ENCODE results near the gene NRXN2. TPM values are rescaled to one million over a fixed set of nuclear protein-coding genes. Genes with fewer than 3 reads are reported as not detected.
"Not testable (repeated sequence)": the region's sequence is repeated elsewhere in the genome, so short reads cannot be mapped to it uniquely, and the experiment has no call there.

Gene NRXN2
- total RNA-seq, 2 experiments from 2014 or later: 0.18 to 0.39 TPM

- H3K27ac Mint-ChIP-seq: no peak overlapping the region
- POLR2A ChIA-PET: no interaction called here
- no peaks in the 10 kb centered on the region for H3K9me3 Mint-ChIP-seq (ENCODE audit: low read depth)
- no peaks in the 10 kb centered on the region for H3K36me3 Mint-ChIP-seq (ENCODE audit: low read depth)
- CTCF ChIA-PET: interaction anchor here (0.6 kb wide), 1 partner anchor 25 kb away, joined by 4 read pairs; no protein-coding TSS in a partner anchor
- H3K27me3 Mint-ChIP-seq: no peaks in the 10 kb centered on the region
- H3K4me3 Mint-ChIP-seq: no peak overlapping the region
- intact Hi-C loops (cut with DNase I, micrococcal nuclease): no loop called here
- H3K4me1 Mint-ChIP-seq: no peaks in the 10 kb centered on the region
- DNase-seq (no peak), ATAC-seq (no peak)
These were observed 118.3 kb downstream of the NRXN2 start for GRCh38 chr11:64604458-64605243.

DNA sequence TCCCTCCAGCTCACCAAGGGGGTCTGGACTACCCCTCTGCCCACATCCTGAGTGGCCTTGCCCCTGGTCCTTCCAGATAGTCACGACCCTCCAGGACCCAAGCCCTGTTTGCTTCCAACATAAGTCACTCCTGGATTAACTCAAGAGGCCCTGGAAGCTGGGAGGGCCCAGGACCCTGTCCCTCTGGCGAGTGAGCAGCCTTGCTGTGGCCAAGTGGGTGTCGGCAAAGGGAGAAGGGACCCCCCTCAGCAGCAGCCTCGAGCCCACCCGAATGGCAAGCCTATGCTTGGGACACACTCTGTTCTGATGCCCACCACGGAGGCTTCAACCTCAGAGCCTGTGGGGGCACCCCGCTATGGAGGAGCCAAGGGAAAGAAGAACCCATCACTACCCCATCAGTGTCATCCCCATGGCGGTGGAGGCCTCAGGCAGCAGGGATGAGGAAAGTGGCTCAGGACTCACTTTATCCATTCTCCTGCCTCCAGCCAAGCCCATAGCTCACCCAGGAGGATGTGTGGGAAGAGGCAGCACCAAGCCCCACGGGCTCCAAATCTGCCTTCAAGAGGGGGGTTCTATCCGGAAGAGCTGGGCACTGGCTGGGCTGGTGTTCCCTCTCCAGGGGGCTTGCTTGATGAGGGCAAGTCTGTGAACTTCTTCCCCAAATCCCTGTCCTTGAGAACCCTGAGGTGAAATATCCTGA is 119.4 kb downstream of the NRXN2 start:
- Mint-ChIP-seq H3K4me3 (no peak overlapping the region), H3K27ac (no peak overlapping the region), H3K4me1 (no peaks in the 10 kb centered on the region), H3K9me3 (ENCODE audit: low read depth) (no peaks in the 10 kb centered on the region), H3K36me3 (ENCODE audit: low read depth) (no peaks in the 10 kb centered on the region), H3K27me3 (no peaks in the 10 kb centered on the region)
- intact Hi-C loops (cut with DNase I, micrococcal nuclease): no loop called here
- CTCF ChIA-PET: interaction anchor here (0.6 to 1.1 kb wide), 2 partner anchors 155 to 249 kb away, joined by 3 read pairs; no protein-coding TSS in a partner anchor
- POLR2A ChIA-PET: no interaction called here
- DNase-seq: no peak
- no peak for ATAC-seq

GRCh38 chr11:64602466-64603070 is 120.4 kb downstream of the NRXN2 start:
- Mint-ChIP-seq H3K4me3 (no peak overlapping the region), H3K36me3 (ENCODE audit: low read depth) (no peaks in the 10 kb centered on the region), H3K4me1 (no peaks in the 10 kb centered on the region), H3K27me3 (no peaks in the 10 kb centered on the region), H3K27ac (no peak overlapping the region), H3K9me3 (ENCODE audit: low read depth) (no peaks in the 10 kb centered on the region)
- intact Hi-C loops (cut with DNase I, micrococcal nuclease): no loop called here
- ATAC-seq (no peak), DNase-seq (no peak)
- CTCF ChIA-PET: no interaction called here
- POLR2A ChIA-PET: no interaction called here

- H3K4me1 Mint-ChIP-seq: no peaks in the 10 kb centered on the region
- CTCF ChIA-PET: no interaction called here
- ATAC-seq (no peak), DNase-seq (no peak)
- intact Hi-C loops (cut with DNase I, micrococcal nuclease): no loop called here
- H3K27me3 Mint-ChIP-seq: no peaks in the 10 kb centered on the region
- no peaks in the 10 kb centered on the region for H3K36me3 Mint-ChIP-seq (ENCODE audit: low read depth)
- no peaks in the 10 kb centered on the region for H3K9me3 Mint-ChIP-seq (ENCODE audit: low read depth)
- POLR2A ChIA-PET: no interaction called here
- H3K27ac Mint-ChIP-seq: no peak overlapping the region
- H3K4me3 Mint-ChIP-seq: no peak overlapping the region
These were observed 121.2 kb downstream of the NRXN2 start for GRCh38 chr11:64601605-64602465.

- intact Hi-C loops (cut with DNase I, micrococcal nuclease): no loop called here
- POLR2A ChIA-PET: no interaction called here
- H3K27me3 Mint-ChIP-seq: no peaks in the 10 kb centered on the region
- no peaks in the 10 kb centered on the region for H3K36me3 Mint-ChIP-seq (ENCODE audit: low read depth)
- no peak for ATAC-seq
- H3K4me3 Mint-ChIP-seq: no peak overlapping the region
- no peak overlapping the region for H3K27ac Mint-ChIP-seq
- CTCF ChIA-PET: no interaction called here
- DNase-seq: no peak
- H3K4me1 Mint-ChIP-seq: no peaks in the 10 kb centered on the region
- H3K9me3 Mint-ChIP-seq (ENCODE audit: low read depth): no peaks in the 10 kb centered on the region
These were observed 122.6 kb downstream of the NRXN2 start for GRCh38 chr11:64600281-64600992.

- no peaks in the 10 kb centered on the region for H3K9me3 Mint-ChIP-seq (ENCODE audit: low read depth)
- DNase-seq: no peak
- no peak for ATAC-seq
- H3K36me3 Mint-ChIP-seq (ENCODE audit: low read depth): no peaks in the 10 kb centered on the region
- CTCF ChIA-PET: no interaction called here
- H3K4me3 Mint-ChIP-seq: no peak overlapping the region
- POLR2A ChIA-PET: no interaction called here
- intact Hi-C loops (cut with DNase I, micrococcal nuclease): no loop called here
- H3K4me1 Mint-ChIP-seq: no peaks in the 10 kb centered on the region
- no peak overlapping the region for H3K27ac Mint-ChIP-seq
- H3K27me3 Mint-ChIP-seq: no peaks in the 10 kb centered on the region
These were observed 123.2 kb downstream of the NRXN2 start for GRCh38 chr11:64599698-64600211.

DNA sequence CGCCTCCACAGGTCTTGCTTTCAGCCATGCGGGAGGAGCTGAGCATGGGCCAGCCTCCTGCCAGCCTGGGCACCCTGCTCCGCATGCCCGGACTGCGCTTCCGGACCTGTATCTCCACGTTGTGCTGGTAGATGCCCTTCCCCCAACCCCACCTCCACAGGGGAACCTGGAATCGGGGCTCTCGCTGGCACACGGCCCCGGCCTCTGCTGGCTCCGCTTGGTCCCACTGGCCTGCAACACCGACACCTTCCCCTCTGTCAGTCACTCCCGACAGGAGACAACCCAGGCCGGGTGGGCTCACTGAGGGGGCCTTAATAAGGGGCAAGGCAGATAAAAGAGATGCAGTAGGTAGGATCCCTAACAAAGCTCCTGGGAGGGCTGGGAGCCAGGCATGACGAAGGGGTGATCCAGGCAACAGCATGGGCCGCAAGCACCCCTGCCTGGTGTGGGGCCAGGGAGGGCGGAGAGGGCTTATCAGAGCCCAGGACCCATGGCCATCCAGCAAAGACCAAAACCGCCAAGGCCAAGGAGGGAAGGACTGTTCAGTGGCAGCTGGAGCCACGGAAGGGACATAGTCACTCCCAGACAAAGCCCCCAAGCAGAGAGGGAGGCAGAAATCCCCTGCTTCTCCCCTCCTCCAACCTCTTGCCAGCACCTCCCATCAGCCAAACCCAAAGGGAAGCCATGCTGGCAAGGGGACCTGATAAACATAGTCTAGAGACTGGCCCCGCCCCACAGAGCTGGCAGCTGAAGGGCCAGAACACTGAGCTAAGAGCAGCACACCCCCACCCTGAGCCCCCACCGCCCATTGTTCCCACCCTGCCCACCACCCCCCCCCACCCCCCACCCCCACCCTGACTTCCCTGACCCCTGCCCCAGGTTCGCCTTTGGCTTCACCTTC is 124.0 kb downstream of the NRXN2 start:
- Mint-ChIP-seq H3K4me1 (no peaks in the 10 kb centered on the region), H3K27me3 (no peaks in the 10 kb centered on the region), H3K36me3 (ENCODE audit: low read depth) (no peaks in the 10 kb centered on the region), H3K9me3 (ENCODE audit: low read depth) (no peaks in the 10 kb centered on the region), H3K4me3 (no peak overlapping the region), H3K27ac (no peak overlapping the region)
- intact Hi-C loops (cut with DNase I, micrococcal nuclease): no loop called here
- ATAC-seq (no peak), DNase-seq (no peak)
- CTCF ChIA-PET: interaction anchor here (0.6 kb wide), 1 partner anchor 58 kb away, joined by 4 read pairs; no protein-coding TSS in a partner anchor
- POLR2A ChIA-PET: no interaction called here

DNA sequence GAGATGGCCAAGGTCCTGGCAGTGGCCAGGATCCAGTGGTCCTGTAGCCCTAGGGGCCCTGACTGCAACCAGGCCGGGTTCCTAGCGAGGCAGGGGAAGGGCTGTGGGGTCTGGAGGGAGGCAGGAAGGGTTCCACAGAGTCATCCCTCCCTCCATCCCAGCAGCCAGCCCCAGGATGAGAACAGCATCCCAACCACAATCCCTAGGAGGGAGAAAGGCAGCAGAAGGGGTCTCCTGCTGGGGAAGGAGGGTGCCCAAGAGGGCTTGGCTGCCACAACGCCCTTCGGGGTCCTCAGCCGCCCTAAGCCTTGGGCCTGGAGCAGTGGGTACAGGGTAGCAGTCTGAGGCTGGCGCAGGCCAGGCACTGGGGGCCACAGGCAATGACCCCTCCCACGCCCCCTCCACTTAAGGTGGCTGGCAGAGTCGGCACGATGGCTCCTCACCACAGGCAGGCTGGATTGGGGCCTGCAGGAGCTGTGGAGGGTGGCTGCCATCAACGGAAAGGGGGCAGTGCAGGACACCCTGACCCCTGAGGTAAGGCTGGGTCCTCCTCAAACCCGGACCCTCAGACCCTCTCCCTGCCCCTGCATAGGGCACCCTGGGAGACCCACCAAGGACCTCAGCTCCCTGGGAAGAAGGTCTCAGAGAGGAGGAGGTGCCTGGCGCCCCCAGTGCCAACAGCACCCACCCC is 124.7 kb downstream of the NRXN2 start:
- H3K9me3 Mint-ChIP-seq (ENCODE audit: low read depth): no peaks in the 10 kb centered on the region
- no peaks in the 10 kb centered on the region for H3K27me3 Mint-ChIP-seq
- H3K4me1 Mint-ChIP-seq: no peaks in the 10 kb centered on the region
- POLR2A ChIA-PET: no interaction called here
- intact Hi-C loops (cut with DNase I, micrococcal nuclease): no loop called here
- H3K36me3 Mint-ChIP-seq (ENCODE audit: low read depth): no peaks in the 10 kb centered on the region
- no peak overlapping the region for H3K27ac Mint-ChIP-seq
- CTCF ChIA-PET: interaction anchor here (0.6 kb wide), 1 partner anchor 59 kb away, joined by 4 read pairs; no protein-coding TSS in a partner anchor
- DNase-seq: no peak
- ATAC-seq: no peak
- no peak overlapping the region for H3K4me3 Mint-ChIP-seq

DNA sequence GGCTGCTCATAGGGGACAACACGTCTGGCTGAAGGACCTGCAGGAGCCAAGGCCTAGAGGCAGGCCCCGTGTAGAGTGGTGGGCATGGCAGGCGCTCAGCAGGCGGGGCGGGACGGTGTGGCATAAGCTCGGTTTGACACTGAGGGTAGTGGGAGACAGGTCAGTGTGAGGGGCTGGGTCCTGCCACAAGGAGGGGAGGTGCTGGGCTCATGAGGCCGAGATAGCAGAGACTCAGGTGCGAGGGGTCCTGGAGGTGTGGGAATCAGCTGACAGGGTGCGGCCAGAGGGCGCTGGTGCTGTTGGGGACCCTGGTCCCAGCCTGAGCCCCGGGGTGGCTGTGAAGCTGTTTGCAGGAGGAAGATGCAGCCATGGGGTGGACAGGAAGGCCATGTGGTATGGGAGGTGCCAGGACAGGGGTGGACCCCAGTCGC is 125.3 kb downstream of the NRXN2 start:
- H3K27ac Mint-ChIP-seq: no peak overlapping the region
- intact Hi-C loops (cut with DNase I, micrococcal nuclease): no loop called here
- ATAC-seq: no peak

DNA sequence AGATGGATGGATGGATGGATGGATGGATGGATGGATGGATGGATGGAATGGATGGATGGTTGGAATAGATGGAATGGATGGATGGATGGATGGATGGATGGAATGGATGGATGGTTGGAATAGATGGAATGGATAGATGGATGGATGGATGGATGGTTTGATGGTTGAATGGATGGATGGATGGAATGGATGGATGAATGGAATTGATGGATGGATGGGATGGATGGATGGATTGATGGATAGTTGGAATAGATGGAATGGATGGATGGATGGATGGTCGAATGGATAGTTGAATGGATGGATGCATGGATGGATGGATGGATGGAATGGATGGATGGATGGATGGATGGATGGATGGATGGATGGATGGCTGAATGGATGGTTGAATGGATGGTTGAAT is 127.1 kb downstream of the NRXN2 start:
- H3K4me3 Mint-ChIP-seq; intact Hi-C loops (cut with DNase I, micrococcal nuclease); H3K27me3 Mint-ChIP-seq; H3K27ac Mint-ChIP-seq; CTCF ChIA-PET; ATAC-seq; DNase-seq; H3K4me1 Mint-ChIP-seq; H3K36me3 Mint-ChIP-seq (ENCODE audit: low read depth); H3K9me3 Mint-ChIP-seq (ENCODE audit: low read depth); POLR2A ChIA-PET: not testable (repeated sequence)

More for the DNA sequence above, 125.3 kb downstream of the NRXN2 start:
- Mint-ChIP-seq H3K27me3 (no peaks in the 10 kb centered on the region), H3K4me1 (no peaks in the 10 kb centered on the region), H3K4me3 (no peak overlapping the region), H3K9me3 (ENCODE audit: low read depth) (no peaks in the 10 kb centered on the region), H3K36me3 (ENCODE audit: low read depth) (no peaks in the 10 kb centered on the region)
- ChIA-PET CTCF (no interaction called here), POLR2A (no interaction called here)
- DNase-seq: no peak
